Measurements from ENCODE around the gene EIF2S1.
"Not testable (repeated sequence)": the region's sequence is repeated elsewhere in the genome, so short reads cannot be mapped to it uniquely, and the experiment has no call there.

EIF2S1 gene

DNA sequence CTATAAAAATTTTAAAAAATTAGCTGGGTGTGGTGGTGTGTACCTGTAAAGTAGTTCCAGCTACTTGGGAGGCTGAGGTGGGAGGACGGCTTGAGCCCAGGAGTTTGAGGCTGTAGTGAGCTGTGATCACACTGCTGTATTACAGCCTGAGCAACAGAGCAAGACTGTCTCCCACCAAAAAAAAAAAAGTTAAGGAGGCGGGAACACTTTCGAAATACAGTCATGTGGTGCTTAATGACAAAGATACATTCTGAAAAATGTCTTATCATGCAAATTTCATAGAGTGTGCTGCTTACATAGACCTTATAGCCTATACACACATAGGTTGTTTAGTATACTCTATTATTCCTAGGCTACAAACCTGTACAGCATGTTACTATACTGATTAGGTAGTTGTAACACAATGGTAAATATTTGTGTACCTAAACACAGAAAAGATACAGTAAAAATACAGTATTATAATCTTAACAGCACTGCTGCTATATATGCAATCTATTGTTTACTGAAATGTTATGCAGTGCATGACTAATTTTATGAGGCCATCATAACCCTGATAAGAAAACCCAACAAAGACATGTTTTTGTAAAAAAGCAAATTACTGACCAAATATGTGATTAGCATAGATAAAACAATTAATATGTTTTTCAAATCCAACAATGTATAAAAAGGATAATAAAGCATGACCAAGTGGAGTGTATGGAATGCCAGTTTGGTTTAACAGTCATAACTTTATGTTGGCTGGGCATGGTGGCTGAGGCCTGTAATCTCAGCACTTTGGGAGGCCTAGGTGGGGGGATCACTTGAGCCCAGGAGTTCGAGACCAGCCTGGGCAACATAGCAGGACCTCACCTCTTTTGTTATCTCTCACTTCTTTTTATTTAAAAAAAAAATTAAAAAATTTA is 11.4 kb downstream of the EIF2S1 start:
- no peak for DNase-seq (ENCODE audit: low read depth in 2 of 2)

- DNase-seq (ENCODE audit: low read depth in 2 of 2): no peak
Measured at GRCh38 chr14:67372833-67373232, 12.7 kb downstream of the EIF2S1 start.

DNA sequence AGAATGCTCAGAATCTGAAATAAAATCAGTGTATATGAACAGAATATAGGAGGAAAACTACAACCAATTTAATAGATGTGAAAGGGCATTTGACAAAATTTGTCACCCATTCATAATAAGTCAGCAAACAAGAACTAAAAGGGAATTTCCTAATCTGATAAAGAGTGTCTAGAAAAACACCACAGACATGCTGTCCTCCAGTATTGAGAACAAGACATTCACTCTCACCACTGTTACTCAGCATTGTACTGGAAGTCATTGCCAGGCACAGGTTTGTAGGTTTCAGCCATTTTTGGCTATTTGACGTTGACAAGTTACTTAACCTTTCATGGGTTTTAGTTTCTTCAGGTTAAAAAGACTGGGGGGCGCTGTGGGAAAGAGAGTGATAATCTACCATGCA is 13.2 kb downstream of the EIF2S1 start:
- DNase-seq (ENCODE audit: low read depth in 2 of 2): no peak

DNA sequence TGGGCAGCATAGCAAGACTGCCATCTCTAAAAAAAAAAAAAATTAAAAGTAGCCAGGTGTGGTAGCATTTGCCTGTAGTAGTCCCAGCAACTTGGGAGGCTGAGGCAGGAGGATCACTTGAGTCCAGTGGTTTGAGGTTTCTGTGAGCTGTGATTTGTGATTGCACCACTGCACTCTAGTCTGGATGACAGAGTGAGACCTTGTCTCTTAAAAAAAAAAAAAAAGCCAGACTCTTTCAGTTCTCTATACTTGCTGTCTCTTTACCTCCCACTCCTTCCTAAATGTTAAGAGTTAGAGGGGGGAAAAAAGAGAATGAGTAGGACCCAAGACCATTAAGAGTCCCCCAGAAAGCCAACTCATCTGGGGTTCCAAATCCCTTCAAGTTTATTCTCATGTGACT is 17.8 kb downstream of the EIF2S1 start:
- no peak for DNase-seq (ENCODE audit: low read depth in 2 of 2)

- no peak for DNase-seq (ENCODE audit: low read depth in 2 of 2)
Measured at GRCh38 chr14:67385120-67385519, 25.0 kb downstream of the EIF2S1 start.

DNA sequence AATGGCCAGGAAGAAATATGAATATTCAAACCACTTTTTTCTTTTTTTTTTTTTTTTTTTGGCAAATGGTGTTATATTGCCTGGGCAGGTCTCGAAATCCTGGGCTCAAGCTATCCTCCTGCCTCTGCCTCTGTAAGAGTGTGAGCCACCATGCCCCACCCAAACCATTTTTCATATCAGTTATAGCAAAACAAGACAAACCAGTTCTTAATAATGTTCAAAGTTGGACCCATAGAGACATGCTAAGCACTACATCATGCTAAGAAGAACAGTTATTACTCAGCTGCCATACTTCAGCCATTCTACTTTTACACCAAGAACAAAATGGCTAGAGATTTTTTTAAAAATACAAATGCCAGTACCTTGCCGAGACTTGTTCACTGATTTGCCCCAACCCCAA is 25.5 kb downstream of the EIF2S1 start:
- no peak for DNase-seq (ENCODE audit: low read depth in 2 of 2)

DNA sequence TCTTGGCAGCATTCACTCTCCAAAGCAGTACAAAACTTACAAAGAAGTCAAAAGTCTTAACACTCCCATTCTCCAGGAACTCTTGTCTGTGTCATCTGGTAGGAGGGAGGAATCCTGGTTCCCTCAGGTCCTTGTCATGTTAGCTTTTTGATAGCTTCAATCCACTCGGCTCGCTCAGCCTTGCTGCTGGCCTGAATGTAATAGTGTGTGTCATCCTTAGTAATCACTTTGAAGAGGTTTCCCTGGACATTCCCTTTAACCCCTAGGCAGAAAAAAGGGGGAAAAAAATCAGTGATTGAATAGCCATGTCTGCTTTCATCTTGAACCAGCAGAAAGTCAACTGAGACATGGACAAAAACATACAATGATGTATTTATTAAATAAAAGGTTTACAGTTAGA is 27.1 kb downstream of the EIF2S1 start:
- DNase-seq (ENCODE audit: low read depth in 2 of 2): no peak

DNA sequence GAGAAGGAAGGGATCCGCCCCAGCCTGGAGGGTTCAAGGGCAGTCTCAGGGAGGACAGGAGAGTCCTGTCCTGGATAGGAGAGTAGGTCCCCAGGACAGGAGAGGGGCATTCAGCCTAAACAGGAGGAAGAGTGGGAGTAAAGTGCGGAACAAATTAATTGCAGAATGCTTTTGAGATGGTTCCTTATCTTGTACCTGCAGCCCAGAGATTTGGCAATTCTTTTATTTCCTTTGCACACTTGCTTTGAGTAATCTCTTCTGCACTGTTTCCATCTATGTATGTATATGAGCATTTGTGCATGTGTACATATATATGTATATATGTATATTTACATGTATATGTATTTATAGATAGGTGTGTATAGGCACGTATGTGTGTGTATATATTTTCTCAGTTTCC is 29.1 kb downstream of the EIF2S1 start:
- DNase-seq (ENCODE audit: low read depth in 2 of 2): no peak

GRCh38 chr14:67389811-67390534 is 29.8 kb downstream of the EIF2S1 start:
- no peak for DNase-seq (ENCODE audit: low read depth in 2 of 2)

DNA sequence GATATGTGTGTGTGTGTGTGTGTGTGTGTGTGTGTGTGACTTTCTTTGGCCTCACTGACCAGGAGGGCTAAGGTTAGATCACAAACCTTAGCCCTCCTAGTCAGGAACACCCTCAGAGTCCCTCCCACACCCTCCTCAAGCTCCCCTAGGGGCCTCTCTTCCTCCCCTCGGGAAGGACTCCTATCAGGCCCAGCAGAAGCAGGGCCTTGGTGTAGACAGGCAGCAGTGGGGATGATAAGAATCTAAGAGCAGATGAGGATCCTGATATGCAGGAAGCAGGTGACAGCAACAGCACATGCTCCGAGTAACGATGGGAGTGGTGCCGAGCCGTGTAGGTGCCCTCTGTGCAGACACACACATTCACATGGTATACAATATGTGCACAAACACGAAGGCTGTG is 31.1 kb downstream of the EIF2S1 start:
- DNase-seq (ENCODE audit: low read depth in 2 of 2): no peak

- no peak for DNase-seq (ENCODE audit: low read depth in 2 of 2)
Measured at GRCh38 chr14:67392123-67392522, 32.0 kb downstream of the EIF2S1 start.

- no peak for DNase-seq (ENCODE audit: low read depth in 2 of 2)
Measured at GRCh38 chr14:67392800-67393199, 32.7 kb downstream of the EIF2S1 start.

GRCh38 chr14:67393689-67394088 is 33.6 kb downstream of the EIF2S1 start:
- DNase-seq (ENCODE audit: low read depth in 2 of 2): no peak

- no peak for DNase-seq (ENCODE audit: low read depth in 2 of 2)
Measured at GRCh38 chr14:67395086-67395875, 35.2 kb downstream of the EIF2S1 start.

GRCh38 chr14:67395876-67396189 is 35.7 kb downstream of the EIF2S1 start:
- DNase-seq (ENCODE audit: low read depth in 2 of 2): no peak

DNA sequence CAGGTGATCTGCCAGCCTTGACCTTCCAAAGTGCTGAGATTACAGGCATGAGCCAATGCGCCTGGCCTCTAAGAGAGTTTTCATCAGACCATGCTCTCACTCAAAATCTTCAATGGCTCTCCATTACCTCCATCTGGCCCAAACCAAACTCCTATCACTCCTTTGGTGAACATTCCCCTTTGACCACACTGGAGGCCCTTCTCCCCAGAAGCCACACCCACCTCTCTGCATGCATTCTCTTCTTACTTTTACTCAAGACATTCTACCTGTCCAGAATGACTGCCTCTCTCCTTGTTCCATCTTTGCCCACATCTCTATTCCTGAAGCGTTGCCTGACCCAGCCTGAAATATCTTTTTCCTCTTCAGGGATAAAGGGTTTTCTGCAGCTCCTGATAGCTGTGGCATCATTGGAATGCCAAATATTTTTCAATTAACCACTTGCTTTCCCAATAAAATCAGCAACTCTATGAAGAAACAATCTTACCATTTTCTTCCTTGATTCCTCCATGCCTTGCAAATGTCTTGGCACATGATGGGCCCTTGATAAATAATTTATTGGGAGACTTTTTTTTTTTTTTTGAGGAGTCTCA is 36.3 kb downstream of the EIF2S1 start:
- no peak for DNase-seq (ENCODE audit: low read depth in 2 of 2)

GRCh38 chr14:67397536-67397935 is 37.4 kb downstream of the EIF2S1 start:
- DNase-seq (ENCODE audit: low read depth in 2 of 2): no peak

DNA sequence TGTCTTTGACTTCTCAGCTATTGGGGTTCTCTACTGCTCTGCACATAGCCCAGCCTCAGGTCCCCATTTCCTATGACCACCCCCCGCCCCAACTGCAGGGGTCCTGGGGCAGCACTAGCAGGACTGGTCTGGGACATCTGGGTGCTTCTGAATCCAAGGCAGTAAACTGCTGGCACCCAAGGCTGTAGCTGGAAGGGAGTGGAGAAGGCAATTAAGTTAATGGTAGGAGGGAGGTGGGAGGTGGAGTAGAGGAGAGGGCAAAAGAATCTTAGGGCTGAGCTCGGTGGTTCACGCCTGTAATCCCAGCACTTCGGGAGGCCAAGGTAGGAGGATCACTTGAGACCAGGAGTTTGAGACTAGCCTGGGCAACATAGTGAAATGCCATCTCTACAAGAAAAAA is 40.3 kb downstream of the EIF2S1 start:
- no peak for DNase-seq (ENCODE audit: low read depth in 2 of 2)

- no peak for DNase-seq (ENCODE audit: low read depth in 2 of 2)
Measured at GRCh38 chr14:67405771-67406170, 45.6 kb downstream of the EIF2S1 start.

- not testable (repeated sequence) for DNase-seq (ENCODE audit: low read depth in 2 of 2)
Measured at GRCh38 chr14:67408122-67408801, 48.1 kb downstream of the EIF2S1 start.

- DNase-seq (ENCODE audit: low read depth in 2 of 2): no peak
Measured at GRCh38 chr14:67409461-67409860, 49.3 kb downstream of the EIF2S1 start.

- DNase-seq (ENCODE audit: low read depth in 2 of 2): no peak
Measured at GRCh38 chr14:67410313-67410712, 50.2 kb downstream of the EIF2S1 start.

Data from stimulated activated CD4-positive, alpha-beta T cell treated with anti-CD3 and anti-CD28 coated beads, Interleukin-15, amount 100 ng/mL, for 48 hours (primary cell).